SK-N-SH (cell line): ENCODE data around the gene LRMDA. TPM values are rescaled to one million over a fixed set of nuclear protein-coding genes. Genes with fewer than 3 reads are reported as not detected.

Experiments
- CTCF ChIA-PET: fragments of 300-600, 350-600 bp; formaldehyde crosslinking; extraction: SDS; loops from one replicate; lab custom pipeline; 2021; lab: Yijun Ruan, JAX
- POLR2A ChIA-PET: fragments of 350-600 bp; sonication (Branson Sonifier 250); formaldehyde crosslinking; extraction: SDS; loops from one replicate; lab custom pipeline; 2020; ENCODE audit warnings: antibody characterized with exemption, inconsistent platforms; lab: Yijun Ruan, JAX
- DNase-seq: peaks from one replicate; pipeline ENCODE4 v3.0.0; 2012
- H2AFZ ChIP-seq: fragments of 200-600 bp; sonication (generic); 2 replicates; pipeline ENCODE4 v1.8.1; 2016; ENCODE audit warnings: antibody characterized with exemption, mild to moderate bottlenecking, low read depth
- H3F3A ChIP-seq: fragments of 200-600 bp; sonication (generic); replicated peaks from 2 replicates; pipeline ENCODE3; 2016; ENCODE audit warnings: antibody characterized with exemption, mild to moderate bottlenecking; ENCODE audit not compliant: insufficient read depth
- H3K27ac ChIP-seq, 2 experiments: fragments of 200-500 bp in 1 of 2; fragments of 200-600 bp in 1 of 2; sonication (Bioruptor generic) in 1 of 2; sonication (generic), shearing (Covaris generic) in 1 of 2; 2 replicates each; pipeline versions ENCODE4 v1.5.1 to v1.6.1; 2014 to 2016; ENCODE audit warnings: low read depth in 2 of 2, inconsistent platforms in 1 of 2, low read length in 1 of 2, mild to moderate bottlenecking in 1 of 2, mixed read lengths in 1 of 2
- H3K27me3 ChIP-seq: fragments of 200-600 bp; sonication (generic), shearing (Covaris generic); 2 replicates; pipeline ENCODE4 v1.6.1; 2016; ENCODE audit warnings: mixed run types; ENCODE audit not compliant: insufficient read depth
- H3K36me3 ChIP-seq, 2 experiments: fragments of 200-500 bp in 1 of 2; fragments of 200-600 bp in 1 of 2; sonication (Bioruptor generic) in 1 of 2; sonication (generic) in 1 of 2; replicated peaks in 1 of 2; 2 replicates each; pipeline versions ENCODE3 to v1.5.1; 2014 to 2016; ENCODE audit warnings: low read length in 1 of 2, mild to moderate bottlenecking in 1 of 2; ENCODE audit not compliant: insufficient read depth in 2 of 2, control insufficient read depth in 1 of 2
- H3K4me1 ChIP-seq, 2 experiments: fragments of 200-500 bp in 1 of 2; fragments of 200-600 bp in 1 of 2; sonication (Bioruptor generic) in 1 of 2; sonication (generic), shearing (Covaris generic) in 1 of 2; 2 replicates each; pipeline versions ENCODE4 v1.5.1 to v1.6.1; 2014 to 2016; ENCODE audit warnings: low read depth in 1 of 2, low read length in 1 of 2, mixed run types in 1 of 2; ENCODE audit not compliant: insufficient read depth in 2 of 2, control insufficient read depth in 1 of 2
- H3K4me2 ChIP-seq: fragments of 200-600 bp; sonication (generic), shearing (Covaris generic); 2 replicates; pipeline ENCODE4 v1.6.1; 2017; ENCODE audit warnings: mixed run types
- H3K4me3 ChIP-seq, 2 experiments: fragments of 200-500 bp in 1 of 2; fragments of 200-600 bp in 1 of 2; sonication (Bioruptor generic) in 1 of 2; sonication (generic), shearing (Covaris generic) in 1 of 2; 2 replicates each; pipeline versions ENCODE4 v1.5.1 to v1.8.1; 2014 to 2016; ENCODE audit warnings: low read depth in 2 of 2, inconsistent platforms in 1 of 2, low read length in 1 of 2, mild to moderate bottlenecking in 1 of 2, mixed read lengths in 1 of 2, moderate library complexity in 1 of 2
- H3K79me2 ChIP-seq: fragments of 200-600 bp; sonication (generic); 2 replicates; pipeline ENCODE4 v1.8.1; 2017; ENCODE audit warnings: mild to moderate bottlenecking; ENCODE audit not compliant: insufficient read depth
- H3K9ac ChIP-seq: fragments of 200-600 bp; sonication (generic); 2 replicates; pipeline ENCODE4 v1.6.1; 2017; ENCODE audit warnings: mixed run types
- H3K9me2 ChIP-seq: fragments of 200-600 bp; sonication (generic); 2 replicates; pipeline ENCODE4 v1.6.1; 2017; ENCODE audit warnings: mixed run types
- H3K9me3 ChIP-seq: fragments of 200-600 bp; sonication (generic); 2 replicates; pipeline ENCODE4 v1.6.1; 2017; ENCODE audit warnings: mixed run types, mild to moderate bottlenecking, moderate library complexity
- H4K20me1 ChIP-seq: fragments of 200-600 bp; sonication (generic); 2 replicates; pipeline ENCODE4 v1.6.1; 2017; ENCODE audit warnings: mild to moderate bottlenecking, mixed run types; ENCODE audit not compliant: insufficient read depth
- CTCF ChIP-seq: fragments of 200-600 bp; sonication (generic); IDR thresholded peaks from 2 replicates; pipeline ENCODE4 v1.6.1; 2017; ENCODE audit warnings: antibody characterized with exemption, mild to moderate bottlenecking, moderate library complexity
- ELF1 ChIP-seq: IDR thresholded peaks from 2 replicates; pipeline ENCODE4 v1.4.0; 2012
- FOSL2 ChIP-seq: IDR thresholded peaks from 2 replicates; pipeline ENCODE4 v1.4.0; 2012; ENCODE audit warnings: low read depth, mild to moderate bottlenecking, moderate library complexity, borderline replicate concordance
- FOXM1 ChIP-seq: IDR thresholded peaks from 2 replicates; pipeline ENCODE4 v1.4.0; 2012; ENCODE audit warnings: low read depth, mild to moderate bottlenecking
- GABPA ChIP-seq: IDR thresholded peaks from 2 replicates; pipeline ENCODE4 v1.4.0; 2012; ENCODE audit warnings: low read depth, mild to moderate bottlenecking
- MXI1 ChIP-seq: IDR thresholded peaks from 2 replicates; pipeline ENCODE4 v1.6.1; 2012; ENCODE audit warnings: mild to moderate bottlenecking, low read depth, low read length, improper control_type of control experiment
- NRF1 ChIP-seq: IDR thresholded peaks from 2 replicates; pipeline ENCODE4 v1.6.1; 2012; ENCODE audit warnings: low read depth, mild to moderate bottlenecking, low read length
- PBX3 ChIP-seq: IDR thresholded peaks from 2 replicates; pipeline ENCODE4; 2012
- REST ChIP-seq: IDR thresholded peaks from 2 replicates; pipeline ENCODE4 v1.6.1; 2012; ENCODE audit warnings: mild to moderate bottlenecking, low read depth, low read length, moderate library complexity
- RFX5 ChIP-seq: IDR thresholded peaks from 2 replicates; pipeline ENCODE4 v1.6.1; 2012; ENCODE audit warnings: mild to moderate bottlenecking, improper control_type of control experiment, low read length
- SIN3A ChIP-seq: IDR thresholded peaks from 2 replicates; pipeline ENCODE4 v1.6.1; 2012; ENCODE audit warnings: low read depth, mild to moderate bottlenecking, low read length, moderate library complexity, borderline replicate concordance
- SMC3 ChIP-seq: IDR thresholded peaks from 2 replicates; pipeline ENCODE4 v1.6.1; 2012; ENCODE audit warnings: low read depth, low read length, improper control_type of control experiment
- TAF1 ChIP-seq: IDR thresholded peaks from 2 replicates; pipeline ENCODE4 v1.6.1; 2012; ENCODE audit warnings: low read depth, mild to moderate bottlenecking, low read length, moderate library complexity, borderline replicate concordance
- TEAD4 ChIP-seq: IDR thresholded peaks from 2 replicates; pipeline ENCODE4 v1.4.0; 2012; ENCODE audit warnings: mild to moderate bottlenecking, borderline replicate concordance; ENCODE audit not compliant: insufficient read depth
- USF2 ChIP-seq: fragments of 150-350 bp; IDR thresholded peaks from 2 replicates; pipeline ENCODE4 v1.6.1; 2017; ENCODE audit warnings: antibody characterized with exemption, low read length, low read depth, borderline replicate concordance
- ZBTB33 ChIP-seq: IDR thresholded peaks from 2 replicates; pipeline ENCODE4 v1.4.0; 2012; ENCODE audit warnings: low read depth, borderline replicate concordance
- WGBS: methylation state at CpG from one replicate; pipeline ENCODE4 v1.1.6; 2017; ENCODE audit warnings: low lambda C conversion rate; 5-methylcytosine and 5-hydroxymethylcytosine counted together
- polyA plus RNA-seq, 3 experiments: library from polyadenylated mRNA; depleted of rRNA; stranded (reverse); fragments of >200 nt; gene quantifications; 2 replicates each; pipeline ENCODE4 v1.2.3, GENCODE V29; 2012

LRMDA gene
- polyA plus RNA-seq, 1 of the 3 experiments (the other 2 are of a cell fraction): 0.95 TPM

GRCh38 chr10:76088980-76089379, 657.6 kb downstream of the LRMDA start:
- Histone ChIP-seq H3K27me3 (no peaks in the 10 kb centered on the region), H3K4me2 (no peak overlapping the region), H3K9me3 (no peaks in the 10 kb centered on the region), H4K20me1 (no peaks in the 10 kb centered on the region), H3K9ac (no peak overlapping the region), H2AFZ (no peak overlapping the region)
- ChIA-PET POLR2A (no interaction called here), CTCF (interaction anchor here (1.0 to 1.7 kb wide), 3 partner anchors 11 to 52 kb away, joined by 4 to 5 read pairs (median 4); no protein-coding TSS in a partner anchor)
- no peak for DNase-seq
- TF ChIP-seq FOXM1: no peak
- TF ChIP-seq GABPA: no peak
- no peak for TF ChIP-seq TAF1
- no peak for TF ChIP-seq SIN3A
- TF ChIP-seq NRF1: no peak
- TF ChIP-seq, all 33 proteins: peak for 0
- H3K27ac ChIP-seq: no peak overlapping the region
- H3K79me2 ChIP-seq: no peaks in the 10 kb centered on the region
- H3K36me3 ChIP-seq: no peaks in the 10 kb centered on the region
- 66% methylated on average over 3 of the region's 3 CpGs for WGBS
- no peaks in the 10 kb centered on the region for H3F3A ChIP-seq
- H3K4me1 ChIP-seq: no peaks in the 10 kb centered on the region; a peak in 1 of 4 replicates
- no peak overlapping the region for H3K4me3 ChIP-seq
- no peaks in the 10 kb centered on the region for H3K9me2 ChIP-seq

- no peaks in the 10 kb centered on the region for H3K27me3 ChIP-seq
- H3K36me3 ChIP-seq: no peaks in the 10 kb centered on the region
- no peaks in the 10 kb centered on the region for H3K79me2 ChIP-seq
- H3K4me3 ChIP-seq: no peak overlapping the region
- POLR2A ChIA-PET: no interaction called here
- no peak overlapping the region for H3K9ac ChIP-seq
- no peaks in the 10 kb centered on the region; a peak in 1 of 4 replicates for H3K4me1 ChIP-seq
- H3F3A ChIP-seq: no peaks in the 10 kb centered on the region
- no peaks in the 10 kb centered on the region for H3K9me2 ChIP-seq
- H3K27ac ChIP-seq: no peak overlapping the region
- no peak for DNase-seq
- no peaks in the 10 kb centered on the region for H4K20me1 ChIP-seq
- CTCF ChIA-PET: interaction anchor here (1.0 to 1.7 kb wide), 2 partner anchors 12 to 19 kb away, joined by 4 to 5 read pairs; no protein-coding TSS in a partner anchor
- TF ChIP-seq ELF1 (no peak), SMC3 (no peak), RFX5 (no peak), MXI1 (no peak), USF2 (no peak), GABPA (no peak), FOSL2 (no peak), TEAD4 (no peak), PBX3 (no peak), CTCF (no peak), ZBTB33 (no peak), REST (no peak)
- TF ChIP-seq, all 33 proteins: peak for 0
- no peaks in the 10 kb centered on the region for H3K9me3 ChIP-seq
- no peak overlapping the region for H2AFZ ChIP-seq
- 80% methylated on average over 11 of the region's 12 CpGs for WGBS
- no peak overlapping the region for H3K4me2 ChIP-seq
Observed at GRCh38 chr10:76089556-76090180, 658.2 kb downstream of the LRMDA start.
